PC-3 (cell line): Measurements from ENCODE around the gene DYNLT4.

Source experiments
- CTCF ChIP-seq: fragments of 300-600 bp; sonication (generic); conservative IDR thresholded peaks from 2 replicates; pipeline ENCODE4 v1.5.1; 2017; ENCODE audit warnings: antibody characterized with exemption, low read depth, mild to moderate bottlenecking, low read length
- EZH2 ChIP-seq: fragments of 300-600 bp; sonication (generic); IDR thresholded peaks from one replicate; pipeline ENCODE4 v1.6.1; 2017; ENCODE audit warnings: antibody characterized with exemption, mild to moderate bottlenecking, low read length; ENCODE audit not compliant: unreplicated experiment
- EZH2phosphoT487 ChIP-seq: fragments of 300-600 bp; sonication (generic); IDR thresholded peaks from 2 replicates; pipeline ENCODE4 v1.6.1; 2018; ENCODE audit warnings: mild to moderate bottlenecking, antibody characterized with exemption, low read length, borderline replicate concordance

DNA sequence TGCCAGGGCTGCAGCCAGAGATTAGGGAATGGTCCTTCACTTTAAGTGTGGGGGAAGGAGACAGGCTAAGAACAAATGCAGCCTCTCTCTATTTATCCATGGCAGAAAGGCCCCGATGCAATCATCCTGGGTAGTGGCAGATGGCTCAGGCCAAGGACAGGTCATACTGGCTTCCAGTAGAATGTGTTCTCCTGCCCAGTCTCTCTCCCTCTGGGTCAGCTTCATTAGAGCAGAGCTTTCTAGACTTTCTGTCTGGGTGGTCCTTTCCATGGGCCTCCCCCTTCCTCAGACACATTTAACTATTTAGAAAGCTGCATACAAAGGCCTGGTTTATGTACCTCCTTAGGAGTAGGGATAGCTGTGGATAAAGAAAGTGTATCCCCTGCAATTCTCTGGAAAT lies 40.7 kb upstream of the DYNLT4 start:
- no peak for TF ChIP-seq EZH2
- TF ChIP-seq CTCF, result no peak
- TF ChIP-seq EZH2phosphoT487, result no peak
